Fibroblast of skin of right quadriceps (primary cell): ENCODE measurements around the gene TUSC1.
"Not testable (repeated sequence)": the region's sequence is repeated elsewhere in the genome, so short reads cannot be mapped to it uniquely, and the experiment has no call there.

ENCODE experiments used
- DNase-seq: peaks from one replicate; pipeline ENCODE4 v3.0.0-alpha.2; 2013

Gene TUSC1

GRCh38 chr9:25678147-25678666, at the start of gene TUSC1:
TSS of gene TUSC1 (minus strand) at chr9:25678444. CDS start at chr9:25678312, 132 bp downstream.
- peak; percentile 86 for DNase-seq

DNA sequence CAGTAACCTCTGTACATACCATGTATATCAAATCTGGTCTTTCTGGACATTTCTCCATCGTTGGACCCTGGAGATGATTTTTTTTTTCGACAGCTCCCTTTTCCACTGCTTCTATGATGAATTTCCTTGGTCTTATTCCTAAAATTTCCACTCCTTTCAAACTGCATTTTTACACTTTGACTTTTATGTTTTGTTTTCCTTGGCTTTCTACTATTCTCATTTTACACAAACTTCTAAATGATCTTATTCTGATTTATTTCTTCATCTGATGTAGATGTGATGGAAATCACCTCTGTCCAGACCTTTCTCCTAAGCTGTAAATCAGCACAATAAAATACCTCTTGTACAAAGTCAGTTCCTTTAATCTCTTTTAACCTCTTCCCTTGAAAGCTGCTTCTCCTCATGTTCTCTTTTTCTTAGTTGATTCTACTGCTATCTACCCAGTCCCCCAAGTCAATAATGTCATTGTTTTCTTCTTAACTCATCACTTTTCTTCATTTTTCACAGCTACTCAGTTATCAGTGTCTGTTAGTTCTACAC, 48.7 kb upstream of the TUSC1 start:
- DNase-seq: no peak

DNA sequence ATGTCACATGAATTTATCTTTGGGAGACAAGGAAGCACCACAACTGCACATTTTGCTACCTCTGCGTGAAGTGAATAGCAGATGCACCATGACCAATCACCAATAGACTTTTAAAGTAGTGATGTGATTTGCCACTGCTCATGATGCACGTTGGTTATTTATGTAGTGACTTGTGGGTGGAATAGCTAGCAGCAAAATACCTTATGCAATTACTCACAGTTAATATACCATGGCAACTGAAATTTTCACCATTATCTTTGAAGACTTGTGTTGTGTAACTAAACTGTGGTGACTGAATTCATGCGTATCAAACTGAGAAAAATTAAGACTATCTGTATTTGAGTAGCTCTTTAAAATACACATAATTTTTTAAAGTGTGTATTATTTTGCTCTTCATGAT, 46.2 kb upstream of the TUSC1 start:
- peak; percentile 52 for DNase-seq

DNA sequence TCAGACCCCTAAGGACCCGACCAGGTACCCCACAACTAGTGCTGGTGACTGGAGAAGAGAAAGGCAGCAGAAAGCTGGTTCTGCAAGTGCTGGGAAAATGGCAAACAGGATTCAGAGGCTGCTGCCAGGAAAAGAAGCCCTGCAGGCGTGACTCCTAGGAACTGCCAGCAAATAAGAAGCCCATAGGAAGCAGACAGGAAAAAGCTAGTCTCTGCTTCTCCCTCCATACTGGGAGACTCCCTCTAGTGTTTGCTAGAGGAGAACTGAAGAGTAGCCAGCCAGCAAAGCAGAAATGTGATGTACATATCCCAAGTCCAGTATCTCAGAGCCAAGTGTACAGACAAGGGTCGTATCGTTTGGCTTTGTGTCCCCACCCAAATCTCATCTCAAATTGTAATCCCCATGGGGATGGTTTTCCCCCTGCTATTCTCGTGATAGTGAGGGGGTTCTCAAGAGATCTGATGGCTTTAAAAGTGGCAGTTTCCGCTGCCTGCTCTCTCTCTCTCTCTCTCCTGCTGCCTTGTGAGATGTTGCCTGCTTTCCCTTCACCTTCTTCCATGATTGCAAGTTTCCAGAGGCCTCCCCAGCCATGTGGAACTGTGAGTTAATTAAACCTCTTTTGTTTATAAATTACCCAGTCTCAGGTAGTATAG, 38.1 kb upstream of the TUSC1 start:
- peak; percentile 68 for DNase-seq

GRCh38 chr9:25709941-25710340, 31.7 kb upstream of the TUSC1 start:
- no peak for DNase-seq

DNA sequence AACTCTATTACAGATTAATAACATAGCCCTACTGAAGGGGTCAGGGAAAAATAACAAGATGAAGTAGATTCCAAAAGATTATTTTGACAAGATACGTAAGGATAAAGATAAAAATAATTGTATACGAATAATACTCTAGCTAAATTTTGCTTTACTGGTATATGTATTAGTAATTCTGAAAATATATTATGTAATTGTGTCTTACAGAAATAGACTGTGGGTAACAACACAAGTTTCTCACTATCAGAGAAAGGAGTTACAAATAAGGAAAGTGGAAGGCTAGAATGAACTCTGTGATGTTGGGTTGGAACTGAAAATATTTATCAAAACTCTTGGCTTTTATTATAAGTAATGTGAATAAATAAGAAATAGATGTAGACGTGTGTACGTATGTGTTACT, 26.6 kb upstream of the TUSC1 start:
- no peak for DNase-seq

DNA sequence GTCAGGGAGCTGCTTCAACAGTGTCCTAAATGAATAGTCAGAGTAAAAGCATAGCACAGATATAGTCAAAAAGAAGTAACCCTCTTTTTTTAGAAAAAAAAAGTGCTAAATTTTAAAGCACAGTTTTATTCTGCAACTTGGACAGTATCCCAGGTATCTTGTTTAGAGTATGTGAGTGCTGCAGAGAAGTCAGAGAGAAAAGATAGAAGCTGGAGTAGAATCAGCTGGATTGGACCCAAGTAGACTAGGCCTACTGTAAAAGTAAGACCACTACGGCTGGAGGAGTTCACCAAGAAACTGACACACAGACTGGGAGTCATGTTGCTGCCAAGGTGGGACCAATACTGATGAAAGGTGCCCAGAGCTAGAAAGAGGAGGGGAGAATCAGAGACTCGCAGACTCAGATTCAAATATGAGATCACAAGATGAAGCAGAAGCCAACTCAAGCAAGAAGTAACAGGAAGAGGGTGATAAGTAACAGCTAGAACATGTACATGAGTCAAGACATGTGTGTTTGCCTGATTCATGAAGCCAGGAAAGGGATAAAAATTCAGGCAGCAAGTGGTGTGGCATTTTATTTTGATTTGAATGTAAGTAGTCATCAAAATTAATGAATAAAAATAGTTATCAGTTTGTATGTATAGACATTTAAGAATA, 25.6 kb upstream of the TUSC1 start:
- DNase-seq: peak; percentile 24

GRCh38 chr9:25702536-25702935, 24.3 kb upstream of the TUSC1 start:
- no peak for DNase-seq

DNA sequence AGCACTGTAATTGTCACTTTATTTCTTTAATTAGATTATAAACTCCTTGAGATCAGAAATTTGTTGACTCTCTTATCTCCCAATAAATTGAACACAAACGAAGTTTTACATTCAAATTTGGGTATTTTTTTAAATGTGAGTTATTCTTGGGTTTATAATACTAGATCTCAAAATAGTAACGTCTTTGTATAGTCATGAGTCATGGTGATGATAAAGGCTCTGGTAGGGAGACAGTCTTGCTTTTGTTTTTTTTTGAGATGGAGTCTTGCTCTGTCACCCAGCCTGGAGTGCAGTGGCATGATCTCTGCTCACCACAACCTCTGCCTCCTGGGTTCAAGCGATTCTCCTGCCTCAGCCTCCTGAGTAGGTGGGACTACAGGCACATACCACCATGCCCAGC, 22.7 kb upstream of the TUSC1 start:
- DNase-seq: peak; percentile 40

DNA sequence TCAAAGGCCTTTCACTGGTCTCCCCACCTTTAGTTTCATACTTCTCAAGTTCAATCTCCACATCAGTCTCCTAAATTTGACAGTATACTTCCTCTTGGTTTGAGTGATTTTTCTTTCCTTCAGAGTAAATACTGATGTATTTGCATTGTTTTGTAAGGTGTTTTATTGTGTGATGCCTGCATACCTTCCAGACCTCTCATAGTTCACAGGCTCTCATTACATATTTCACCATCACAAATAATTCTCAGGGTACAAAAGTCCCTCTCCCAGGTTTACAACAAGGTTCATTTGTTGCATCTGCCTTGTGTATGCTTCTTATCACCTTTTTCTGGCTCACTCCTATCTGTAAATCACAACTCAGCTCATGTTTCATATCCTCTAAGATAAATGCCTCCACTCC, 22.2 kb upstream of the TUSC1 start:
- DNase-seq: no peak

- no peak for DNase-seq
Measured at GRCh38 chr9:25691786-25692185, 13.5 kb upstream of the TUSC1 start.

DNA sequence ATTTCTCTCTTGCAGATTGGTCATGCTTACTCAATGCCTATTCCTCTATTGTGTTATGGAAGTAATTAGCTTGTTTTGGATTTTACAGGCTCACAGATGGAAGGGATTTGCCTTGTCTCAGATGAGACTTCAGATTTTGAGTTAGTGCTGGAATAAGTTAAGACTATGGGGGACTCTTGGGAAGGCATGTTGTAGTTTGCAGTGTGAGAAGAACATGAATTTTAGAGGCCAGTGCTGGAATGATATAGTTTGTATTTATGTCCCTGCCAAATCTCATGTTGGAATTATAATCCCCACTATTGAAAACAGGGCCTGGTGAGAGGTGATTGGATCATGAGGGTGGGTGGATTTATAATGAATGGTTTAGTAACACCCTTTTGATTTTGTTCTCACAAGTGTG, 6.1 kb upstream of the TUSC1 start:
- DNase-seq: no peak

GRCh38 chr9:25681266-25681665, 3.0 kb upstream of the TUSC1 start:
- peak; percentile 62 for DNase-seq

GRCh38 chr9:25678846-25679360, 659 bp upstream of the TUSC1 start:
- peak; percentile 41 for DNase-seq

DNA sequence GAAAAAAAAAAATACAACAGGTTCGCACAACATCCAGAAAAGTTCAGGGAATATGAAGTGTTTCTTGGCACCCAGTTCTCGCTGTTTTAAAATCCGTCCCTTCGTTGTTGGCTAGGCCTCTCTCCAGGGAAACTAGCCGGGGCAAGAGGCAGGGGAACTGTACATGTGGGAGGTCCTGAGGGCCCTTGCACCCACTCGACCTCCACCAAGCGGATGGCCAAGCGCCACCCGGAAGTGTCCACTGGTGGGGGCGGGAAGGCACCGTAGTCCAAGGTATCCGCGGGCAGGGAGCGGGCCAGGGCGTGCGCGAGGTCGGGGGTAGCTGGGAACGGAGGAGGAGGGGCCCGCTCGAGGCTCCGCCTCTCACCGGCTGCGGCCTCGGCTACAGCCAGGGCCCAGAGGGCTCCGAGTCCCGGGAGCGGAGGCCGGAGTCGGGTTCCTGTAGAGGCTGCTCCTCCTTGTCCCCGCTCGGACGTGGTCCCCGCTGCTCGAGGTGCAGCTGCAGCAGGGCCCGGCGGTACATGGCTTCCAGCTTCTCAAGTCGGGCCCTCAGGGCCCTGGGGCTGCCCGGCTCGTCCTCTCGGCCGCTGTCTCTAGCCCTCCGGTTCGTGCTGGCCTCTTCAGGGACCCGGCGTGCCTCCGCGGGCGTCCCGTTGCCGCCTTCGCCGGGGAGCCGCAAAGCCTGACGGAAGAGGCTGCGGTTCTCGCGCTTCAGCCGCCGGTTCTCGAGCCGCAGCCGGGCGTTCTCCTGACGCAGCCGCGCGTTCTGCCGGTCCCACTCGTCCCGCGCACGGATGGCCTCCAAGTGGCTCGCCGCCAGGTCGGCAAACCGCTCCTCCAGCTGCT, 720 bp downstream of the TUSC1 start:
- DNase-seq: peak; percentile 75

GRCh38 chr9:25675858-25676257, 2.4 kb downstream of the TUSC1 start:
- not testable (repeated sequence) for DNase-seq

DNA sequence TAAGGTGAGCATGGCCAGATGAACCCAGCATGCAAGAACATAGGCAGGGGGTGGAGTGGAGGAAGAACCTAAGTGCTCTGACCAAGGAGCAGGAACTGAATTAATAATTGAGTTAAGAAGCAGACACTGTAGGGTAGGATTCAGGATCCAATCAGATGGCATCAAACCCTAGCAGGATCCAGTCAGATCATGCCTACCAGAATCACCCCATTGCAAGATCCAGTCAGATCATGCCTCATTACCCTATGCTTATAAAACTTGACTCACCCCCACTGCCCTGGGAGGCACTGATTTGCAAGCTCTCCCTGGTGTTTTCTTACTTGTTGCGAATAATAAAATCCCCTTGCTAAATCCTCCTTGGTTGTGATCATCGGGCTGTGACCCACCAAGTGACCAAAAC, 19.7 kb downstream of the TUSC1 start:
- no peak for DNase-seq

- DNase-seq: no peak
Measured at GRCh38 chr9:25654417-25654816, 23.8 kb downstream of the TUSC1 start.

GRCh38 chr9:25648116-25648515, 30.1 kb downstream of the TUSC1 start:
- DNase-seq: no peak

GRCh38 chr9:25636026-25636425, 42.2 kb downstream of the TUSC1 start:
- DNase-seq: no peak

DNA sequence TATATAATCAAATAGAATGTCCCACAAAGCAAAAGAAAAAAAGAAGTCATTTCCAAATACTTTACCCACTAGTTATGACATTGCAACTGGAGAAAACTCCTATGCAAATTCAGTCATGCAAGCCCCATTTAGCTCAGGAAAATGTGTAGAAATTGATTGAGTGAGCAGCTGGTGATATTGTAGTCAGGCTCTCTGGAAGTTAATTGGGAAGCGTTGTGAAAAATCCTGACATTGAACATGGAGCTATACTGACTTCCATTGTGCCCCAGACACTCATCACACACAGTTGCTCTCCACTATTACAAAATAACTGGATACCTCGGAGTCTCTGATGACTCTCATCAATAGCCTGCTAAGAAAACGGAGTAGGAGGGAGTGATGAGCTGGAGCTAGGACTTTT, 49.0 kb downstream of the TUSC1 start:
- no peak for DNase-seq
